SKM-1 (cell line): ENCODE data around the gene GOLGA8S.
"Not testable (repeated sequence)": the region's sequence is repeated elsewhere in the genome, so short reads cannot be mapped to it uniquely, and the experiment has no call there.

Experiments
- DNase-seq: peaks from one replicate; lab custom pipeline; 2025; ENCODE audit not compliant: unreplicated experiment; lab: John Stamatoyannopoulos, UW

Gene GOLGA8S

GRCh38 chr15:23354448-23354847 is at the start of gene GOLGA8S:
GOLGA8S (plus strand) TSS chr15:23354748; CDS start chr15:23354810, 62 bp downstream.
- not testable (repeated sequence) for DNase-seq

- not testable (repeated sequence) for DNase-seq
Observed at GRCh38 chr15:23304805-23305204, 49.7 kb upstream of the GOLGA8S start.

- DNase-seq: not testable (repeated sequence)
Observed at GRCh38 chr15:23305921-23306320, 48.6 kb upstream of the GOLGA8S start.

GRCh38 chr15:23311233-23311632 is 43.3 kb upstream of the GOLGA8S start:
- DNase-seq: not testable (repeated sequence)

- not testable (repeated sequence) for DNase-seq
Observed at GRCh38 chr15:23334096-23334495, 20.5 kb upstream of the GOLGA8S start, which contains the start of gene GOLGA6L26. GOLGA6L26 (minus strand) TSS chr15:23334196; CDS start chr15:23334135, 61 bp downstream.

GRCh38 chr15:23362622-23363021 is 8.1 kb downstream of the GOLGA8S start:
- DNase-seq: not testable (repeated sequence)

- not testable (repeated sequence) for DNase-seq
Observed at GRCh38 chr15:23364261-23364660, 9.7 kb downstream of the GOLGA8S start.

GRCh38 chr15:23370578-23370977 is 16.0 kb downstream of the GOLGA8S start:
- no peak for DNase-seq

GRCh38 chr15:23371134-23371533 is 16.6 kb downstream of the GOLGA8S start:
- DNase-seq: not testable (repeated sequence)

- not testable (repeated sequence) for DNase-seq
Observed at GRCh38 chr15:23371868-23372267, 17.3 kb downstream of the GOLGA8S start.

- DNase-seq: no peak
Observed at GRCh38 chr15:23372284-23372683, 17.7 kb downstream of the GOLGA8S start.

GRCh38 chr15:23372891-23373600 is 18.5 kb downstream of the GOLGA8S start:
- not testable (repeated sequence) for DNase-seq

- not testable (repeated sequence) for DNase-seq
Observed at GRCh38 chr15:23374226-23374625, 19.7 kb downstream of the GOLGA8S start.

- not testable (repeated sequence) for DNase-seq
Observed at GRCh38 chr15:23378946-23379345, 24.4 kb downstream of the GOLGA8S start.

GRCh38 chr15:23380700-23381099 is 26.2 kb downstream of the GOLGA8S start:
- DNase-seq: not testable (repeated sequence)

- not testable (repeated sequence) for DNase-seq
Observed at GRCh38 chr15:23381192-23381591, 26.6 kb downstream of the GOLGA8S start.

- no peak for DNase-seq
Observed at GRCh38 chr15:23384371-23384770, 29.8 kb downstream of the GOLGA8S start.

- DNase-seq: no peak
Observed at GRCh38 chr15:23385886-23386430, 31.4 kb downstream of the GOLGA8S start.

- no peak for DNase-seq
Observed at GRCh38 chr15:23387621-23388190, 33.2 kb downstream of the GOLGA8S start.

GRCh38 chr15:23395030-23395692 is 40.6 kb downstream of the GOLGA8S start:
- no peak for DNase-seq

- no peak for DNase-seq
Observed at GRCh38 chr15:23395832-23396231, 41.3 kb downstream of the GOLGA8S start.
